ENCODE results near the gene CELSR1.

CELSR1 gene

DNA sequence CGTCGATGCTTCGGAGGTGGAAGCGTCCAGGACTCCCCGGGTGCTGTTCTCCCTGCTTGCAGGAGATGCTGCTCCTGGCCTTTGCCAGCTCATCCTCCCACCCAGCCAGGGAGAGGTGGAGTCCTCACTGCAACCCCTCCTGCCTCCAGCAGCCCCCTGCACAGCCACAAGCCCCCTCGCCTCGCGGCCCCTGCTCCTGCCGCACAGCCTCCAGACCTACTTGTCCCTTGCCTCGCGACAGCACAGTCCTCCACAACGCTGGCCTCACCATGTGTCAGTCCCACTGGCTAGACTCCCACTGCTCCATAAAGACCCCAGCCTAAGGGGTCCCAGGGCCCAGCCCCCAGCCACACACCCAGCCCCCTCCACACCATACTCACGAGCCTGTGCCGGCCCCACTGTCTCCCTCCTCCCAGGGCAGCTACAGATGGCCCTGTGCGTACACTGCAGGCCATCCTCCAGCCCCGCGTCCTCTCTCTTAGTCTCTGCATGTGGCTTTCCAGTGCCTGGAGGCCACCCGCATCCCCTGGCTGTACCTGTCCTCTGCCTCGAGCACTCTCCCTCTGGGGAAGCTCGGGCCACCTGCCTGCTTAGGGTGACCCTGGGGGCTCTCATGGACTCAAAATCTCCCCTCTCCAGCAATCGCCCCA is 91.5 kb downstream of the CELSR1 start:
- DNase-seq (ENCODE audit: low spot score) (no peak), ATAC-seq (ENCODE audit: low read depth) (no peak)
- H3K27me3 ChIP-seq (ENCODE audit: insufficient read depth, poor library complexity, severe bottlenecking) = no peaks in the 10 kb centered on the region
- no peaks in the 10 kb centered on the region for H3K9me3 ChIP-seq (ENCODE audit: severe bottlenecking)
- no peak overlapping the region for H3K4me3 ChIP-seq (ENCODE audit: severe bottlenecking)
- TF ChIP-seq, protein P1, sequence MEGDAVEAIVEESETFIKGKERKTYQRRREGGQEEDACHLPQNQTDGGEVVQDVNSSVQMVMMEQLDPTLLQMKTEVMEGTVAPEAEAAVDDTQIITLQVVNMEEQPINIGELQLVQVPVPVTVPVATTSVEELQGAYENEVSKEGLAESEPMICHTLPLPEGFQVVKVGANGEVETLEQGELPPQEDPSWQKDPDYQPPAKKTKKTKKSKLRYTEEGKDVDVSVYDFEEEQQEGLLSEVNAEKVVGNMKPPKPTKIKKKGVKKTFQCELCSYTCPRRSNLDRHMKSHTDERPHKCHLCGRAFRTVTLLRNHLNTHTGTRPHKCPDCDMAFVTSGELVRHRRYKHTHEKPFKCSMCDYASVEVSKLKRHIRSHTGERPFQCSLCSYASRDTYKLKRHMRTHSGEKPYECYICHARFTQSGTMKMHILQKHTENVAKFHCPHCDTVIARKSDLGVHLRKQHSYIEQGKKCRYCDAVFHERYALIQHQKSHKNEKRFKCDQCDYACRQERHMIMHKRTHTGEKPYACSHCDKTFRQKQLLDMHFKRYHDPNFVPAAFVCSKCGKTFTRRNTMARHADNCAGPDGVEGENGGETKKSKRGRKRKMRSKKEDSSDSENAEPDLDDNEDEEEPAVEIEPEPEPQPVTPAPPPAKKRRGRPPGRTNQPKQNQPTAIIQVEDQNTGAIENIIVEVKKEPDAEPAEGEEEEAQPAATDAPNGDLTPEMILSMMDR (IDR thresholded peaks at IDR 0.05; ENCODE audit: poor library complexity, severe bottlenecking) = no peak
- peaks cover 7% of the 10 kb centered on the region; the same call in 1 of the 2 replicates for H3K36me3 ChIP-seq (ENCODE audit: low read depth)
- peaks cover 4% of the 10 kb centered on the region for H3K4me1 ChIP-seq (ENCODE audit: insufficient read depth, poor library complexity, severe bottlenecking)
- H3K27ac ChIP-seq (ENCODE audit: poor library complexity, severe bottlenecking) = no peak overlapping the region

DNA sequence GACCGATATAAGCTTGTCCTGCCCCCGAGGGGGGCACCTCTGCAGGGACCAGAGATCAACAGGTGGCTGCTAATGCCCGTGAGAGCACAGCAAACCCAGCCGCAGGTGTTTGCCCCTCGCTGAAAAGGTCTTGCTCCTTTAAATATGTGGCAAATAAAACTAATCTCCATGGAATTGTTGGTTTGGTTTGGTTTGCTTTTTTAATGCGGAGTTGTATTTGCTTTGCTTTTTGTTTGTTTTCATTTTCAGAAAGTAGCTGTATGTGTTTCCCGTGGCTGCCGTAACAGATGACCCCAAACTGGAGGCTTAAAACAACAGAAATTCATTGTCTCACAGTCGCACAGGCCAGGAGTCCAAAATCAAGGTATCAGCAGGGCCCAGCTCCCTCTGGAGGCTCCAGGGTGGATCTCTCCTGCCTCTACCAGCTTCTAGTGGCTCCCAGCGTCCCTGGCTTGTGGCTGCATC is 93.0 kb downstream of the CELSR1 start:
- DNase-seq (ENCODE audit: low spot score) (no peak), ATAC-seq (ENCODE audit: low read depth) (no peak)
- Histone ChIP-seq H3K27ac (ENCODE audit: poor library complexity, severe bottlenecking) (no peak overlapping the region), H3K4me3 (ENCODE audit: severe bottlenecking) (no peak overlapping the region), H3K36me3 (ENCODE audit: low read depth) (peaks cover 7% of the 10 kb centered on the region; the same call in 1 of the 2 replicates), H3K9me3 (ENCODE audit: severe bottlenecking) (no peaks in the 10 kb centered on the region), H3K27me3 (ENCODE audit: insufficient read depth, poor library complexity, severe bottlenecking) (no peaks in the 10 kb centered on the region), H3K4me1 (ENCODE audit: insufficient read depth, poor library complexity, severe bottlenecking) (no peaks in the 10 kb centered on the region)
- TF ChIP-seq, protein P1 (IDR thresholded peaks at IDR 0.05; ENCODE audit: poor library complexity, severe bottlenecking) = no peak

GRCh38 chr22:46443850-46444389 is 93.5 kb downstream of the CELSR1 start:
- Histone ChIP-seq H3K36me3 (ENCODE audit: low read depth) (peaks cover 11% of the 10 kb centered on the region), H3K4me3 (ENCODE audit: severe bottlenecking) (no peak overlapping the region), H3K27ac (ENCODE audit: poor library complexity, severe bottlenecking) (no peak overlapping the region), H3K9me3 (ENCODE audit: severe bottlenecking) (no peaks in the 10 kb centered on the region), H3K4me1 (ENCODE audit: insufficient read depth, poor library complexity, severe bottlenecking) (no peaks in the 10 kb centered on the region), H3K27me3 (ENCODE audit: insufficient read depth, poor library complexity, severe bottlenecking) (no peaks in the 10 kb centered on the region)
- ATAC-seq (ENCODE audit: low read depth) = no peak
- TF ChIP-seq, protein P1 (IDR thresholded peaks at IDR 0.05; ENCODE audit: poor library complexity, severe bottlenecking) = no peak
- DNase-seq (ENCODE audit: low spot score) = no peak

- Histone ChIP-seq H3K27me3 (ENCODE audit: insufficient read depth, poor library complexity, severe bottlenecking) (no peaks in the 10 kb centered on the region), H3K9me3 (ENCODE audit: severe bottlenecking) (no peaks in the 10 kb centered on the region), H3K4me3 (ENCODE audit: severe bottlenecking) (no peak overlapping the region), H3K36me3 (ENCODE audit: low read depth) (peaks cover 18% of the 10 kb centered on the region), H3K4me1 (ENCODE audit: insufficient read depth, poor library complexity, severe bottlenecking) (no peaks in the 10 kb centered on the region), H3K27ac (ENCODE audit: poor library complexity, severe bottlenecking) (no peak overlapping the region)
- ATAC-seq (ENCODE audit: low read depth) (no peak), DNase-seq (ENCODE audit: low spot score) (no peak)
- TF ChIP-seq, protein P1 (IDR thresholded peaks at IDR 0.05; ENCODE audit: poor library complexity, severe bottlenecking) = no peak
Measured at GRCh38 chr22:46442217-46442853, 95.1 kb downstream of the CELSR1 start.

All from RWPE2 (cell line).